Fibroblast of the conjunctiva (primary cell): ENCODE results near the gene MYT1.

Experiments used
- DNase-seq: peaks from one replicate; pipeline ENCODE4 v3.0.0-alpha.2; 2010; ENCODE audit warnings: low read depth

MYT1 gene

DNA sequence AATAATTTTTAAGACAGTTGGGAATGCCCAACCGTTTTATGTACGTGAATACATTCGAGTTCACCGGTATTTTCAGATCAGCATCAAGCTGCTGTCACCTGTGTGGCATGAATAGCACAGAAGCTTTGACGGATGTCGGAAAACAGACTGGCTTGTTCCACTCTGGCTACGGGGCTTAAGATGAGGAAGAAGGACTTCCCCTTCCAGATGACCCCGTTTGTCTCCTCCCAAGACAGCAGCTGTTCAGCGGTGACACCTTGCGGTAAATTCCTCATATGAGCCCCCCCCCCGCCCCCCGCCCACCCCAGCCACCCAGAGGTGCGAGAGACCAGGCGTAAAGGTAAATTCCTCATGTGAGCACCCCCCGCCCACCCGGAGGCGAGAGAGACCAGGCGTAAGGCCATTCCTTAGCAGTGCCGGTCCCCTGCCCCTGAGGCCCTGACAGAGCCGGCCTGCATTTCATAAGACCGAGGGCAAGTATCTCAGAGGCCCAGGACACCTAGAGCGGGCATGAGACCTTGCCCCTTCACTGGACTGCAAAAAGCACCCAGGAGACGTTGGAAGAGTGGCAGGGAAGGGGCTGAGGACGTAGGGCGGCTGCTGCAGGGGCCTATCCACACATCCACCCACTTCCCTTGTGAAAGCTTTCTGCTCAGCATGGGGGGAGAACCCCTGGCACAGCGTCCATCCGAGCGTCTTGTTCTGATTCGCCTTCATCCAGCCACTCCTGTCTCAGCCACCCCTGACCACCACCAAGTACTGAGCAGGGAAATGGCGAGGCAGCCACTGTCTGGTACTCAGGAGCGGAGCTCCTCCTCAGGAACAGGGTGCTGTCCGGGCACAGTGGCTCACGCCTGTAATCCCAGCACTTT lies 84.0 kb downstream of the MYT1 start:
- no peak for DNase-seq

DNA sequence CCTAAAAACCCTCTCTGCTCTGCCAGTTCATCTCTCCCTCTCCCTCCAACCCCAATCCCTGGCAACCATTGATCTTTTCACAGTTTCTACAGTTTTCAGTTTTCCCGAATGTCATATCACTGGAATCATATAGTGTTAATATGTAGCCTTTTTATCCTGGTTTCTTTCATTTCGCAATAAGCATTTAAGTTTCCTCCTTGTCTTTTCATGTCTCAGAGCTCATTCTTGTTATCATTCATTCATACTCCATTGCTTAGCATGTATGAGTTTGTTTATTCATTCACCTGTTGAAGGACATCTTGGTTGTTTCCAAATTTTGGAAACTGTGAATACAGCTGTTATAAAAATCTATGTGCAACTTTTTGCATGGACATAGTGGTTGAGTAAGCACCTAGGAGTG lies 85.8 kb downstream of the MYT1 start:
- DNase-seq = no peak

DNA sequence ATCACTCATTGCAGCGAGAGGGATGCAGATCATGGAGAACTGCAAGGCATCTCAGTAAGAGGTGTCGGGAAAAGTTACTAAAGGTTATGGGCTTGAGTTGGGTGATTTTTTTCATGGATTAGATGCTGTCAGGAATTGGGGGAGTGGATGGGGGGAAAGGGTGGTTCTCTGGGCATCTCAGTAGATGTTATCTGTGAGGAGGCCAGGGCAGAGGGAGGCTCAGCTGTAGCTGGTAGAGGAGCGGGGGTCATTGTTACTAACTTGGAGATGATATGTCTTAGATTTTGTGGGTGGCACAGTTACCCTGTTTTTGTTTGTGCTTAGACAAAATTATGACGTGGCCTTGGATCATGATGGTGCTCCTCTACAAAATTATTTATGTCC lies 88.7 kb downstream of the MYT1 start:
- no peak for DNase-seq

DNA sequence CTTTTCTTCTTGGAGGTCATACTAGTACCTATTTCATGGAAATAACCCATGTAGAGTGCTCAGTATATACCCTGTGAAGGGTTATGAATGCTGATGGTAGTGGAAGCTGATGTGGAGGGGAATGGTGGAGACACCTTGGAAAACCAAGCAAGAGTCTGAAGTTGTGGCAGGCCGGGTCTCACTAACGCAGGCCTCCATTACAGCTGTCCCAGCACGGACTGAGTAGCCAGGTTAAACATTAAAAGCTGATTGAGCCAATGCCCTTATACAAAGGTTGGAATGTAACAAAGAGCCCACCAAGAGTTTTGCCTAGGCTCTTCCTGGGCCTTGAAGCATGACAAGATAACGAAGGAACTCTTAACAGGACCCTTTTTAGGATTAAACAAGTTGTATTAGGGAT lies 89.2 kb downstream of the MYT1 start:
- DNase-seq = no peak

DNA sequence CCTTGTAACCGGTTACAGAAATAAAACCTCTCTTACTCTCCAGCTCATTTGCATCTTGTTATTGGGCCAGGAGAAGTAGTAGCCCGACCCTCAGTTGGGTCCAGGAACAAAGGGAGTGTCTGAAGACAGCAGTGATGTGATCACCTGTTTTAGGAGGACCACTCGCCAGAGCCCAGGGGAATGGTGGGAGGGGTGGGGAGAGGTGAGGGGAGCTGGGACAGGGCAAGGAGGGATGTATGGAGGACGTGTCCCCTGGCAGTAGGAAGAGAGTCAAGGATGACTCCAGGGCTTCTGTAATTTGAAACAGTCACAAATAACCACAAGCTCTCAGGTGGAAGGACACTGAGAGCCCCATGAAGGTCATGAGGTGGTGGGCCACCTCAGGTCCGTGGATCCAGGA lies 89.9 kb downstream of the MYT1 start:
- DNase-seq = no peak

DNA sequence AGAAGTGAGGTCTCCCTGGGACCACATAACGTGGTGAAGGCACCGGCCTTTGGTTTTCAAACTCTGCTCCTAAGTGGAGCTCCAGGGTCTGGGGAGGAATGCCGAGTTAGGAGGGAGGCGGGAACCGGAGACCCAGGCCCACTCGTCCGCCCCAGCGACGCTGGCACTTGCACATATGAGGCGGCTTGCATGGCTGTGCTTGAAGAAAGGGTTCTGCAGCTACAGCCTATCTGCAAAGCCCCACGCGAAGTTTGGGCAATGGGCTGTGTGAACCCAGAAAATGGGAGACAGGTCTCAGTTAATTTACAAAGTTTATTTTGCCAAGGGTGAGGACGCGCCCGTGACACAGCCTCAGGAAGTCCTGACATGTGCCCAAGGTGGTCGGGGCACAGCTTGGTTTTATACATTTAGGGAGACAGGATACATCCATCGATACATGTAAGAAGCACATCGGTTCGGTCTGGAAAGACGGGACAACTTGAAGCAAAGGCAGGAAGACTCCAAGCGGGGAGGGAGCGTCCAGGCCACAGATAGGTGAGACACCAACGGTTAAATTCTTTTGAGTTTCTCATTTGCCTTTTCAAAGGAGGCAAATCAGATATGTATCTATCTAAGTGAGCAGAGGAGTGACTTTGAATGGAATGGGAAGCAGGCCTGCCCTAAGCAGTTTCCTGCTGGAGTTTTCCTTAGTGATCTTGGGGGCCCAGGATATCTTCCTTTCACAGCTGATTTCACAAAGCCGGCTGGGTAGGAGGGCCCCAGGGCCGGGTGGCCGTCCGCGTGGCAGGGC lies 90.5 kb downstream of the MYT1 start:
- DNase-seq = no peak

DNA sequence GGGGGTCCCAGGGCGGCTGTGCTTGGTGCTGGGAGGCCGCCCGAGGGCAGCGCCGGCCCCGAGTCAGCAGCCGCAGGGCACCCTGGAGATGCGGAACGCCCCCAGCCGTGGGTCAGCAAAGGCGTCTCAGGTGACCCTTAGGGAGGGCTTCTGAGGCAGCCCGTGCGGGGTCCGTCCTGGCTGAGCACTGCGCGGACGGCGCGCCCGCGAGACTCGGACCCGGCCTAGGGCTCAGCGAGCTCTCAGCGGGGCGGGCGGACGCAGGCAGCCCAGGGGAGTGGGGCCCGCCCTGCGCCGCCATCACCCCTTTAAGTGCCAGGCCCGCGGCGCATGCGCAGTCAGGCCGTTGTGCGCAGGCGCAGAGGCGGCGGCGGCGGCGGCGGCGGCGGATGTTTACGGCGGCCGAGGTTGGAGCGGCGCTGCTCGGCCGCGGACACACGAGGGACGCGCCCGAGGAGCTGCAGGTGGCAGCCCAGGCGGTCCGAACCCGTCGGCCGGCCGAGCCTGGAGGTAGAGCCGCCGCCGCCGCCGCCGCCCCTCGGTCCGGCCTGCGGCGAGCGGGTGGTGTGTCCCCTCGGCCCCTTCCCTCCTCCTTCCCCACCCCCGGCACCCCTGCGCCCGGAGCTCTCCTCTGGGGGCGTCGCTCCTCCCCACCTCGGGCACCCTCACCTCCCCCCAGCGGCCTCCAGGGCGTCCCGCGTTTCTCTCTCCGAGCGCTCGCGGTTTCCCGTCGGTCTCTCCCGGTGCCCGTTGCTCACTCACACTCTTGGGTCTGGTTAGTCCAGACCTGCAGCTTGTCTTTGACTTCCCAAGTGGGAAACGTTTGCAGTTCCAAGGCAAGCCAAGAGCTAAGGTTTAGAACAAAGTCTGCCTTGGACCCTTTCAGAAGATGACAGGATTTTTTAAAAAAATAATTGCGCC lies 91.4 kb downstream of the MYT1 start, which contains the start of gene PCMTD2:
PCMTD2 (plus strand) TSS at position 388 of the 921 bp plus-strand sequence. CDS start 4,218 bp downstream, outside the sequence.
- peak; percentile 51 for DNase-seq

DNA sequence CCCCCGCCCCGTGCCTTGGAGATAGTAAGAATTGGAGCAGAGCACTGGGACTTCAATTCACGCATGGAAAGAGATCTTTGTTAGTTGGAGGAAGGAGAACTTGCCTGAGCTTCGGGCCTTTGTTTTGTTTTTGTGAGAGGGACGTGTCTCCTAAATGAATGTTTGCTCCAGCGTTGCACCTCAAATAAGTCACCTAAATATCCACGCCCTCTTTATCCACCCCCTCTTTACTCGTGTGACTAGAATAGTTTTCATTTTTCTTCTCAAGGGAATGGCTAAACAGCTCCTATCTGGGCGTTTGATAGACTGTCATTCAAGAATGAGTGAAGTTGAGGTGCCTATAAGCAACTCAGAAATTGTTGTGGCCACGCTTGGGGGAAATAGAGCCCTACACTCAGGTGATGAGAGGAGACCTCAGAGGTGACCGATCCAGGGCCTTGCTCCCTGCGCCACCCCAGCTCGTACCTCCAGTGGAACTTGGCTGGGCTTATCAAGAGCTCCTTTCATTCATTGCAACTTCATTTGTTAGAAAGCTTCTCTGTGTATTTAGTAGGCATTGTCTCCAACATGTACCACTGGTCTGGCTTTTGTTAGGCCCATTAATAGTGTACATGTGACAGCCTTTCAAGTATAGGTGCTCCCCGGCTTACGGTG lies 92.2 kb downstream of the MYT1 start:
- no peak for DNase-seq

DNA sequence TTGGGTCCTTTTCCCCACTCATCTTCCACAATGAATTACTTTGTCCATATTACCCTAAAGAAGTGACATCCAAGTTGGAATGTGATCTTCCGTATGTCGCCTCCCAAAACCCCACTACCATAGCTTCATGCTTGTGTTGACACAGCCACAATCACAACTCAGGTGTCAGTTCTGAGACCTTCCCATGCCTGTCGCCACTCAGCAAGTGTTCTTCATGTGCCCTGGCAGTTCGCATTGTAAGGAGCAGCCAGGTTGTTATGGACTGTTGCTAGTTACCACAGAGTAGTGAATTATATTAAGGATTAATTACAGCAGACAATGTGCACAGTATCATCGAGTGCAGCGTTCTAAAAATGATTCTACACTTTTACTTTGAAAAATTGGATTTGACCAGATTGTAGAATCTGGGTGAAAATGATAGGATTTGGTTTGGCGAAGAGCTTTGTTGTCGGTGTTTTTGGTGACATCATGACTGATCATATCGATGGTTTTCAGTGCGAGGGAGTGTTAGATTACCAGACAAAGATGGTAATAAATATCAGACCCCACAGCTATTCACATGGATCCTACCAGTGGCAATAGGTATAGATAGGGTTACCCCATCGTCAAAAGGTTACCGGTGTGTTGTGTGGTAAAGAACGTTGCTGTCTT lies 93.0 kb downstream of the MYT1 start:
- DNase-seq = no peak

DNA sequence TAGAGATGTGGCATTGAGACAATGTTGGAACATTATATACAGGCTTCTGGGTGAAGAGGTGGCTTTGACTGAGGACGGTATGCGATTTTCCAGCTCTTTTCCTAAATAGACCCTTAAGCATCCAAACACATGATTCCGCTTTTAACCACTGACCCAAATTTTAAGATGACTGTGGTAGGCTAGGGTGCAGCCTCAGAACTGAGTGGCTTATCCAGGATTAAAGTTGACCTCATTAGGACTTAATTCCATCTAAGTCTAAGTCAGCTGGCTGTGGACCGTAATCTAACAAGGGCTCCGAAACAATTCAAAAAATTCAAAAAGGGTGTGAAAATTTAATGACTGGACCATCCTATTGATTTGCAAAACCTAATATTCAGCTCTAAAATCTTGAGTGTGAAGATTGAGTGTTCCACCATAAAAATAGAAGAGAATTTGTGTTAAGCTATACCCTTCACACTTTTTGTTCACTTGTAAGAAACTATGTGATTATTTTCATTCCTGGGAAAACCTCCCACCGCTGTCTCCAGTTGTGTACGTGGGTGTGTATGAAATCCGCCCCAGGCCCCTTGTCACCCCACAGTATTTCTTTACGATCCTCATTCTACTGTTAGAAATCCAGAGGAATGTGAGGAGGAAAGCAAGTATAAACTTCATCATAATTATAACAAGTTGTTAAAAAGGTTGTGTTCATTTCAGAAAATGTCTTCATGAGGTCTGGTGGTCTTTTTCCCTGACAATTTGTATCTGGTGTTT lies 94.0 kb downstream of the MYT1 start:
- DNase-seq = no peak

DNA sequence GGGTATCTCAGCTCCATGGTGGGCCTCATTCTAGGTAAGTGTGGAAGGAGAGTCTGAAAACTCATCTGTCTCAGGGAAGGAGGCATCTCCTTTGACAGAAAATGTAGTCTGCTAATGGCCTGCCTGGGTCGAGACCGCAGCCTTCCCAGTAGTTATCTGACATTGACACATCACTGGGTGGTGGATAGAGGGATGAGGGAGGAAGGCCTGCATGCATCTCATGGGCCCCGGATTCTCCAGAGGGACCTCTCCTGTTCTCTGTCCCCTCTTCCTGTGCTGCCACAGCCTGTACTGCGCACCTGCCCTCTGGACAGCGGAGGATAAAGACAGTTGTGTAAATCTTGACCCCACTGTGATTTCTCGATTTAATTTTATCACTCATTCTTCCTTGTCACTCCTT lies 96.0 kb downstream of the MYT1 start:
- DNase-seq = no peak

DNA sequence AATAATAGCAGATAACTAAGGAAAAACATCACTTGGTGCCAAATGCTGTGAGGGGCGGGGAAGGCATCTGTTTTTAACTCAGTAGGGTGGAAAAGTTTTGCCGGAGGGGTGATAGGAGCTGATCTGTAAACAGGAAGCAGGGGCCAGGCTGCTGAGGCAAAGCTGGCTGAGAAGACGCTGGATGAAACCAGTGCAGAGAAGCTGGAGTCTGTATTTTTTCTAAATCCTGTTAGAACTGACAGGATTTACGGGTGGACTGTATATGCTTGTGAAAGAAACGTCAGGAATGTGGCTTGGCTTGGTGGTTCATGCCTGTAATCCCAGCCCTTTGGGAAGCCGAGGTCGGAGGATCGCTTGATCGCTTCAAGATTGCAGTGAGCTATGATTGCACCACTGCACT lies 96.9 kb downstream of the MYT1 start:
- DNase-seq = peak; percentile 21

DNA sequence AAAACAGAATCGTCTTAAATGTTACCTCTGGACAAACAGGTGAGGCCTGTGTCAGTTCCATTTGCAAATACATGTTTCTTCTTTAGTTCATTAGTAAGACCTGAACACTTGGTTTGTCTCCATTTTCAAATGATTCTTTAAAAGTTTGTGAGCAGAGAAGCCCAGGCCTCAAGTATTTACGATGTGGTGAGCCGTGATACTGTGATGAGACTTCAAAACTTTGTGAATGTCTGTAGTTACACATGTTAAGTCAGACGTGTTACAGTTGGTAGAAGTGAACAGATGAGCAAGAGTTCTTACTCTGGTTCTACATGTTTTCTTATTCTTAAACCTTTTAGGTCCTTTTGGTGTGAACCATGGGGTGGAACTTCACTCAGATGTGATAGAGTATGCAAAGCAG lies 99.8 kb downstream of the MYT1 start:
- DNase-seq = no peak

DNA sequence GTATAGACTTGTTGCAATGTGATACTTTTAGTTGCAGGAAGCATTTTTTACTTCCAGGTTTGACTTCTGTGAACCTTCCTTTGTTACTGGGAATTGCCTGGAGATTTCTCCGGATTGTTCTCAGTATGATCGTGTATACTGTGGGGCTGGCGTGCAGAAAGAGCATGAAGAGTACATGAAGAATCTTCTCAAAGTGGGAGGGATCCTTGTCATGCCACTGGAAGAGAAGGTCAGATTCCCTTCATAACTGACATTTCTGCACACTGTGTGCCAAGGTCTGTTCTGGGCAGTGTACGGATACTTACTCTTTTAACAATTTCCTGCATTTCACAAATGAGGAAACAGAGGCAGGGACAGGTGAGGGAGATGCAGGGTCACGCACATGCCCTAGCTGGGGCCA lies 100.9 kb downstream of the MYT1 start:
- no peak for DNase-seq

DNA sequence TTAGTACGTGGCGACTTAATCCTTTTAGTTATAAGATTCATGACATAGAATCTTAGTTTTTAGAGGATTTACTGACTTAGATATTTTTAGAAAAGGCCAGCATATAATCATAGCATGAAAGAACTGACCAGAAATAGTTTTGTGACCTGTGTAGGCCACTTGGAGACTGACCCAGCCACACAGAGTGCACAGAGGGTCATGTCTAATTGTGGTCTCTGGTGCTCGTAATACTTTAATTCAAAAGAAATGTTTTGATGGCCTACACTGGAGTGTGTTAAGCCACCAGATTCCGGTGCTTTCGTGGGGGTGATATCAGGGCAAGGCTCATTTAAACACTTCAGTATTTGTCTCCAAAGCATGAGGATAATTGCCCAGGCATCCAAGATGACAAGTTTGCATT lies 102.7 kb downstream of the MYT1 start:
- DNase-seq = no peak

DNA sequence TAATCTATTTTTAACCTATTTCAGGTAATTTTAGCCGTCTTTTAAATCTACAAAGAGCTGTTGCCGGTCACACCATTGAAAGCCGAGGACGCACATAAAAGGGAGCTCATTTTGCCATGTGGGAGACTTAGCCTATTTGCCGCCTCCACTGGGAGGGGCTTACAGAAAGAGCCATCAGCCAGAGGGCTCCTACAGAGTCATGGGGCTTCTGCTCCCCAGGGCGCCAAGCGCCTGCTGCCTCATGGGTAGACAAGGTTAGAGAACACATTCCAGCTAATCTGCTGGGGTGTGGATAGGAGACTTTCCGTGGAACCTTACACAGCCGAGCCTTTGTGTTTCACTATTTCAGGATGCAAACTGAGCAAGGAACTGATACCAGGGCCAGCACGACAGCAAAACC lies 103.9 kb downstream of the MYT1 start:
- DNase-seq = no peak

DNA sequence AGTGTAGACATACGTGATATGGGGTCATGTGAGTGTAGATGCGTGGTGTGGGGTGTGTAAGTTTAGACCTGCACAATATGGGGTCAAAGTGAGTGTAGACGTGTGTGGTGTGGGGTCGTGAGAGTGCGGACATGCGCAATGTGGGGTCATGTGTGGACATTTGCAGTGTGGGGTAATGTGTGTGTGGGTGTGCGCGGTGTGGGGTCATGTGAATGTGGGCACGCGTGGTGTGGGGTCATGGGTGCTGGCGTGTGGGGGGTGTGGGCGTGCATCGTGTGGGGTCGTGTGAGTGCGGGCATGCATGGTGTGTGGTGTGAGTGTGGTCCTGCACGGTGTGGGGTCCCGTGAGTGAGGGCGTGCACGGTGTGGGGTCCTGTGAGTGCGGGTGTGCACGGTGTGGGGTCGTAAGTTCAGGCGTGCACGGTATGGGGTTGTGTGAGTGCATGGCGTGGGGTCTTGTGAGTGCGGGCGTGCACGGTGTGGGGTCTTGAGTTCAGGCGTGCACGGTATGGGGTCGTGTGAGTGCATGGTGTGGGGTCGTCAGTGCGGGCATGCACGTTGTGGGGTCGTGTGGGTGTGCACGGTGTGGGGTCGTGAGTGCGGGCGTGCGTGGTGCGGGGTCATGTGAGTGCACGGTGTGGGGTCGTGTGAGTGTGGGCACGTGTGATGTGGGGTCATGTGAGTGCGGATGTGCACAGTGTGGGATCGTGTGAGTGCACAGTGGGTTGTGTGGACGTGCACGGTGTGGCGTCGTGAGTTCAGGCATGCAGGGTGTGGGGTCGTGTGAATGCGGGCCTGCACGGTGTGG lies 105.6 kb downstream of the MYT1 start:
- no peak for DNase-seq

DNA sequence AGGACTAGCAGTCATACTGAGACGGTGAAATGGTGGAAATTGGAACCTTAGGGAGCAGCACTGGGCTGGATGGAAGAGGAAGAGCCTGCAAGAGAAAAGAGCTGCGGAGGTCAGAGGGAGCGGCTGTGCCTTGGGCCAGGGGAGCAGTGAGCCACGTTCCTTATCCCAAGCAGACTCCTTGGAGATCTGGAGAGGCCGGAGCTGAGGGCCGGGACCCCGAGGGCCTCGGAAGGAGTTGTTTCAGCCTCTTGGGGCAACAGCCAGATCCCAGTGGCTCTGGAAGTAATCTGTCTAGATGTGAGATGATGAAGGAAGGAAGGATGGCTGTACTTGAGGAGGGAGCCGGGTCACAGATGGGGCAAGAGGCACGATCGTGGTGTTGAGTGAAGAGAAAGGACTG lies 107.4 kb downstream of the MYT1 start:
- no peak for DNase-seq

DNA sequence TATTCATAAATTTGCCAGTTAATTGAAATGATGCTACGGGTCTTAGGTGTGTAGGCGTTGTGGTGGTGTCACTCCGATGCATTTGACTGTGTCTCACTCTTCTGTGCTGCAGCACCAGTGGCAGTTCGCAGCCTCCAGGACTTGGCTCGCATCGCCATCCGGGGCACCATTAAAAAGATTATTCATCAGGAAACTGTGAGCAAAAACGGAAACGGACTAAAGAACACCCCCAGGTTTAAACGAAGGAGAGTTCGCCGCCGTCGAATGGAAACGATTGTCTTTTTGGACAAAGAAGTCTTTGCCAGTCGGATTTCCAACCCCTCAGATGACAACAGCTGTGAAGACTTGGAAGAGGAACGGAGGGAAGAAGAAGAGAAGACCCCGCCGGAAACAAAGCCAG lies 108.9 kb downstream of the MYT1 start:
- no peak for DNase-seq

DNA sequence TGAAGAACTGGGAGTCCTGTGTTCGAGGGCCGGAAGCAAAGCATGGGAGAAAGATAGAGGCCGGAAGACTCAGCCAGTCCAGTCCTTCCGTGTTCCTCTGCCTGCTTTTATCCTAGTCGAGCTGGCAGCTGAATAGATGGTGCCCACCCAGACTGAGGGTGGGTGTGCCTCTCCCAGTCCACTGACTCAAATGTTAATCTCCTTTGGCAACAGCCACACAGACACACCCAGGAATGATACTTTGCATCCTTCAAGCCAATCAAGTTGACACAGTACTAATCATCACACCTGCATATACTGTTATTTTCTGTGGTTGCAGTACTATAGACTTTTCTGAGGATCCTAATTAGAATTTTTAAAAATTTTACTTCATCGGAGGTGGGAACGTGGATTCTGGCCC lies 112.6 kb downstream of the MYT1 start:
- no peak for DNase-seq
